ENCODE measurements around the gene IQCK.

The IQCK gene

DNA sequence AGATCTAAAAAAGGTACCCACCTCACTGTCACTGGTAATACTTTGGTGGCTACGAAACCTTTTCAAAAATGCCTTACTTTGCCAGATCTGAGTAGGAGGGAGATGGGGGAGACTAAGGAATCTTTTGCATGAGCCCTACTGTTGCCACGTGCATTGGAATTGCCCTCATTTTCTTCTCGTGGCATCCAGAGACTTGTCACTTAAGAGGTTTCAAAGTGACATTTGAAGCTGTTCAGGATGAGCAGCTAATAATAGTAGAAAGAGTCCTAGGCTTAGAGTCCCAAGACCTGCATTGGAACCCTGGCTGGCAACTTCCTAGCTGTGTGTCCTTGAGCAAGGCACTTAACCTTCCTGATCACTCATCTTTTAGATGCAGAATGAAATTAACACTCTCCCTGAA, 123.1 kb downstream of the IQCK start:
- DNase-seq, result no peak

- no peak for DNase-seq
These were observed 124.5 kb downstream of the IQCK start for GRCh38 chr16:19842426-19843157.

DNA sequence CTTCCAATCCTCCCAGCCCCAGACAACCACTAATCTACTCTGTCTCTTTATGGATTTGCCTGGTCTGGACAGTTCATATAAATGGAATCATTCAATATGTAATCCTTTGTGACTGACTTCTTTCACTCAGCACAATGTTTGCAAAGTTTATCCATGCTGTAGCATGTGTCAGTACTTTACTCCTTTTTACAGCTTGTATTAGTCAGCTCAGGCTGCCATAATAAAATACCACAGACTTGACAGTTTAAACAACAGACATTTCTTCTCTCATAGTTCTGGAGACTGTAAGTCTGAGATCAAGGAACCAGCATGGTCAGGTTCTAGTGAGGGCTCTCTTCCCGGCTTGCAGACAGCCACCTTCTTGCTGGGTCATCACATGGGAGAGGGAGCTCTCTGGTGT, 125.3 kb downstream of the IQCK start:
- no peak for DNase-seq

- DNase-seq, result no peak
These were observed 127.0 kb downstream of the IQCK start for GRCh38 chr16:19844945-19845641.

DNA sequence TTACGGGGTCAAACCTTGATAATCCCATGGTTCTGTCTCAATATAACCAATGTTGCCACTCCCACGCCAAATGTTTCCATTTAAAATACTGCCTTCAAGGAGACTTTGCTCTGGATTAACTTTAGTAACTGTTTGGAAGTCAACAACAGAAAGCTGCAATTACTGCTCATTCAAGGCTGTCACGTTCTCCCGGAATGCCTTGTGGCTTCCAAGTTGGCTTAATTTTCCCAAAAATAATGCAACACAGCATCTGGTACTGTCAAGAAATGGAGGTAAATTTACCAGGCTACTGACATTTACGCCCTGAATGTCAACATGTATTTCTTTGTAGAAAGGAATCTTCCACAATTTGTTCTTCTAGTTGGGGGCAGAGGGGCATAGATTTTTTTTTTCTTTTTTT, 128.4 kb downstream of the IQCK start:
- DNase-seq, result no peak

DNA sequence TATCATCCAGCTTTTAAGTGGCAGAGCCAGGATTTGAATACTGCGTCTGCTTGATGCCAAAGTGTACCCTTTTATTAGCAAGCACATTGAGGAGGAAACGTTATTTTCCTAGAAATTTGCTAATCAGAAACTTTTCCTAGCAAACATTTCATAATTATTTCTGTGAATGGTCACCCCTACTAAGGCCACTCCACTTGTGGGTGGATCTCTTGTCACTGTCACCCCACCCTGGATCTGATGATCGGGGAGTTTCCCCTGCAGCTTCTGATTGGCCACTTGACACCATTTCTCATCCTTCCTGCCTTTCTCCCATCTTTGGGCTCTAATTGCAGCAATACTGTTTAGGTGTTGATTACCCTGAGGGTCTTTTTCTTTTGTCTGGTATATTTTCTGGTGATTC, 130.7 kb downstream of the IQCK start:
- no peak for DNase-seq

- DNase-seq, result no peak
These were observed 132.2 kb downstream of the IQCK start for GRCh38 chr16:19850131-19850817.

- DNase-seq, result no peak
These were observed 133.4 kb downstream of the IQCK start for GRCh38 chr16:19851476-19851875.

DNA sequence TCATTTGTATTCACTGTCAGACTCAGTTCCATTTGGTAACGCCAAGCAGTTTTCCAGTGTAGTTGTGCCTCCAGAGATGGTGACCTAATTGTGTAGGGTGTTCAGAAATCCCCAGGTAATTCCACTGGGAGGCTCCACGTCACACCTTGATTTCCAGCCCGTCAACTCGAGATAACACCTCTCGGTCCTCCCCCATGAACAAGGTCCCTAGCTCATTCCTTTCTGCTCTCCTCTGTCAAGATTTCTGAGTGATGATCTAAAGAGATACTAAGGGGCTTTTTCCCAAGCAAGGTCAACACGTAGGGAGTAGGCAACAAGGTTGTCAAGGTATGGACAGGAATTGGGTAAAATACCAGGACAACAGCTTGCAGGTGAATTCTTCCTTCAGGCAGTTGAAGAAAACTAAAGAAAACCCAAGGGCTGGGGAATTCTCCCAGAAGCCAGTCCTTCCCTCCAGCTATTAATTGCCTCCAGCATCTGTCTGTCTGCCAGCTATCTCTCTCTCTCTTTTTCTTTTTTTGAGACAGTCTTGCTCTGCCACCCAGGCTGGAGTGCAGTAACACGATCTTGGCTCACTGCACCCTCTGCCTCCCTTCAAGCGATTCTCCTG, 135.2 kb downstream of the IQCK start:
- DNase-seq, result no peak

GRCh38 chr16:19853742-19854542, 135.9 kb downstream of the IQCK start:
- DNase-seq, result no peak

GRCh38 chr16:19854543-19854876, 136.4 kb downstream of the IQCK start:
- DNase-seq, result no peak

GRCh38 chr16:19856120-19856519, 138.0 kb downstream of the IQCK start:
- no peak for DNase-seq

DNA sequence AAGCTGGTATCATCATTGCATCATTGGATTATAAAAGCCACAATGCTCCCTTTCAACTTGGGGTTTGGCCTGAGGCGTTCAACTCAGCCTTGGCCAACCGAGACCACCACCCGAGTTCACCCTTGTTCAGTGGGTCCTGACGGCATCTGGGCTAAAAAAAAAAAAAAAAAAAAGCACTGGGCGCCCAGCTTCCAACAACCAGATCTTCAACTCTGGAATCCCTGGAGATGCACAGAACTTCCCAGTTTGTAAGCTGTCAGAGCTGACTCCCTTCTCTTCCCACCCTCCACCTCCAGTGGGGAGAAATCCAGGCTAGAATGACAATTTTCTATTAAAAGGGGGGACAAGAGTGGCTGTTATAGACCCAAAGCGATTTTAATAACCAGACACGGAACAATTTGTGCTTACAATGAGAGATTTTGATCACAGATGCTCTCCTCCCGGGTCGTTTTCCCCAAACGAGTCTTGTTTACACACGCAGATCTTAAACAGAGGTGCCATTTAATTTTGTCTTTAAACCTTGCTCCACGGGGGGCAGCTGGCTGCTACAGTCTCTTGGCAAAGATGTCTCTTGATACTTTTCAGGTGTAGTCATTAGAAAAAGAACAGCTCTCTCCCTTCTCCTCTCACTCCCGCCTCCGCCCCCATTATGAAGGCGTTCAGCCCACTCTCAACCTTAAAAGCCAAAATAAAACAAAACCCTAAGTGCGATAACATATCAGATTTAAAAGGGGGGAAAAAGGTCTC, 139.7 kb downstream of the IQCK start:
- DNase-seq, result no peak

DNA sequence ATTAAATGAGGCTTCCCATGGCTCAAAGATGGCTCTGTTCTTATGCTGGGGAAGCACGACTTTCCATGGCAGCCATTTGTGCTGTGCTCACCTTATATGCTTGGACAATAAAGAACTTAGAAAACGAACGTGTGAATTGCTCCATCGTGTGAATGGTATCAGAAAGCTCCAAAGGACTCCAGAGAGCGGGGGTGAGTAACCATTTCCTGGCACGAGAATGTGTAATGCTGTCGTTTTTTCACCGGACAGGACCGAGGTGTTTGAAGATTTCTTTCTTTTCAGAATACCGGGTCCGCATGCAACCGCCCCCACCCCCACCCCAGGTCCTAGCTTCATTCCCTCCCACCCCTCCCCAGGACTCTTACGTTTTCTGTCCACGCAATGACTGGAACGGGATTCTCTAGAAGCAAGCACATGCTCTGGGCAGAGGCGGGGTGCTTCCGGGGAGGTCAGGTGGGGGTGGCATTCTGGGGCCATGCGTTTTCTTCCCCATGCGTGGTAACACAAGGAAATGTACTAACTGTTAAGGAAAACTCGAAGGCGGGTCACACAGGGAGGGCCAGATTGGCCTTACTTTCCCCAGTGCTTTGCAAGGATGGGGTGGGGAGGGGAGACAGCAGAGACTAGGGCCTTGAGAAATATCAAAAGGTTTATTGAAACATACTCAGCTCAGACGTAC, 140.4 kb downstream of the IQCK start:
- no peak for DNase-seq

GRCh38 chr16:19859166-19859565, 141.1 kb downstream of the IQCK start:
- DNase-seq, result no peak

DNA sequence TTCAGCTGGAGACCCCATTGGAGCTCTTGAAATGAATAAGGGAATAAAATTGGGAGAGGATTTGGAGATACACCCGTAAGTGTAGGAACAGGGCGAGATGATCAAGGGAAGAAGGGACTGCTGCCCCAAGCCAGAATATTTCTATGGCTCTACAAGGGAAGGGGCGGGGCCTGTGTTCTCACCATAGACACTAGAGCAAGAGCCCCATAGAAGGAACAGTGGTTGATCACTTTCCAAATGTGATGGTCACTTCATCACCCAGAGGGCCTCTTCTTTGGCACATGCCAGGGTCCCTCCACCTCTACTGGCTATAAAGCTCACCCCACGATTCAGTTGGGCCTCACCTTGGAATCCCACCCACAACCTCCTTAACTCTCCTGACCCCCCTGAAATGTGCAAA, 141.5 kb downstream of the IQCK start:
- no peak for DNase-seq

DNA sequence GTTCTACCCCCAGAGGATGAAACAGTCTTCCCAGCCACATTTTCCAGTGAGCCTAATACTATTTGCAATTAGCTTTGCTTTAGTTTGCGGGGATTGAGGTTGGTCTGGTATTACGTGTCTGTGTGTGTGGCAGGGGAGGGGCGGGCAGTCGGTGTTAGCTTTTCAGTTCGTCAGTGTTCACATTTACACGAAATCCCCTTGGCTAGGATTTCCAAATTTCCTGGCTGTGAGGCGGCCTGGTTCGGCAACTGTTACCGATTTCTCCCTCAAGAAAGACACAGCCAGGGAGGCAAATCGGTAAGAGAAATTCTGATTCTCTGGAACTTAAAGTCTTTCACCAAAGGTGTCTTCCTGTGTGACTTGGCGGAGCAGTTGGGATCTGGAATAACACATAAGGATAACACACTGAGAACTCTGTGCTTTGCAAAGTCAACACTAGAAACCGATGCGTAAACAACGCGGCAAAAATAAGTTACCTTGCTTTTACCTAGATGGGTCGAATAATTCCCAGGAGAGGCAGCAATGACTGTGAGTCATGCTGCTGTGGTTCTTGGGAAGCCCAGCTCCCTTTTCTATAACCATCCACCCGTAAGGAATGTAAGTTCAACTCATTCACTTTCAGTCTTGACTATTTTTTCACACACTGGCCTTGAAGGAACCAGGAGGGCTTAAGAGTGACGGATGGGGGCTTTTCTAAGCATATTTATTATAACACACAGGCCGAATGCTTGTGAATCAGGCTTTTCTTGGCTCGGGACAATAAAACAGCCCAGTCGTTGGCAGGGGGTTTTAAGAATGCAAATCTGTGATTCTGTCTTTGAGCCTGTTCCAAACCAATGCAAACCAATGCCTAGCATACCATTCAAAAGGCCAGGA, 142.3 kb downstream of the IQCK start:
- DNase-seq, result no peak

GRCh38 chr16:19861133-19861532, 143.1 kb downstream of the IQCK start:
- DNase-seq, result no peak

- DNase-seq, result no peak
These were observed 143.8 kb downstream of the IQCK start for GRCh38 chr16:19861811-19862327.

DNA sequence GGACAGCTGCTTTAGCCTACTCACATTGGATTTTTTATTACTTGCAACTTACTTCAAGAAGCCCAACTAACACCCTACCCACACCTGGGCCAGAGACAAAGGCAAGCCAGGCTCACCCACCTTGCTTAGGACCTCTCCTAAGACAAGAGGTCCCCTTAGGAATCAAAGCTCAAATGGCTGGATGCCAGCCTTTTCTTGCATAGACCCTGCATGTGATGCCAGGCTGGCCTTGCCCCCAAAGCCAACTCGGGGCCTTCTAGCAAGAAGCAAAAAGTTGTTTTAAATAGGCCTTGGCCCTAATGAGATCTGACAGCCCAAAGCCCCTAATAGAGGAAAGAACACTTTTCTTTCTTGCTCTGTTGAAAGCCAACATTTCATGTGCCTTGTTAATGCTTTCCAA, 145.9 kb downstream of the IQCK start:
- no peak for DNase-seq
